Karpas-422 (cell line): ENCODE measurements around the gene CDON. TPM values are rescaled to one million over a fixed set of nuclear protein-coding genes. Genes with fewer than 3 reads are reported as not detected.

Experiments
- DNase-seq: peaks from one replicate; pipeline ENCODE4 v3.0.0-alpha.2; 2015
- H2AFZ ChIP-seq: fragments of 200-600 bp; sonication (generic); 2 replicates; pipeline ENCODE4 v1.6.1; 2014; ENCODE audit warnings: antibody characterized with exemption, low read length, mixed read lengths
- H3K27ac ChIP-seq: fragments of 200-600 bp; sonication (generic); 2 replicates; pipeline ENCODE4 v1.5.1; 2014; ENCODE audit warnings: mild to moderate bottlenecking, low read length, moderate library complexity
- H3K27me3 ChIP-seq: fragments of 200-600 bp; sonication (generic); 2 replicates; pipeline ENCODE4 v1.6.1; 2014; ENCODE audit warnings: low read length, mixed read lengths
- H3K36me3 ChIP-seq: fragments of 200-600 bp; sonication (generic); 2 replicates; pipeline ENCODE4 v1.6.1; 2014; ENCODE audit warnings: low read length, mixed read lengths; ENCODE audit not compliant: insufficient read depth
- H3K4me1 ChIP-seq: fragments of 200-600 bp; sonication (generic); 2 replicates; pipeline ENCODE4 v1.6.1; 2014; ENCODE audit warnings: mild to moderate bottlenecking, low read length, mixed read lengths
- H3K4me2 ChIP-seq: fragments of 200-600 bp; sonication (generic); 2 replicates; pipeline ENCODE4 v1.6.1; 2014; ENCODE audit warnings: low read length, low read depth, mild to moderate bottlenecking; ENCODE audit not compliant: poor library complexity, severe bottlenecking
- H3K4me3 ChIP-seq: fragments of 200-600 bp; sonication (generic); 2 replicates; pipeline ENCODE4 v1.5.1; 2014; ENCODE audit warnings: mild to moderate bottlenecking, antibody characterized with exemption, low read length, mixed read lengths
- H3K79me2 ChIP-seq: fragments of 200-600 bp; sonication (generic); 2 replicates; pipeline ENCODE4 v1.6.1; 2014; ENCODE audit warnings: mild to moderate bottlenecking, low read length, mixed read lengths
- H3K9ac ChIP-seq: fragments of 200-600 bp; sonication (generic); 2 replicates; pipeline ENCODE4 v1.6.0; 2014; ENCODE audit warnings: low read length
- H3K9me2 ChIP-seq: fragments of 200-600 bp; sonication (generic), shearing (Covaris generic); replicated peaks from 2 replicates; pipeline ENCODE4 v1.6.0; 2014; ENCODE audit warnings: mild to moderate bottlenecking, low read length, moderate library complexity; ENCODE audit not compliant: insufficient read depth
- H3K9me3 ChIP-seq: fragments of 300-700, 200-600 bp; sonication (generic); 2 replicates; pipeline ENCODE4 v1.6.1; 2014; ENCODE audit warnings: low read length, mixed read lengths
- H4K20me1 ChIP-seq: fragments of 200-600 bp; sonication (generic); 2 replicates; pipeline ENCODE4 v1.6.1; 2014; ENCODE audit warnings: mild to moderate bottlenecking, antibody characterized with exemption, low read length, low read depth; ENCODE audit not compliant: insufficient read depth
- total RNA-seq: library from RNA; depleted of rRNA; stranded (reverse); fragments of >200 nt; shearing (Covaris generic); gene quantifications from 2 replicates; pipeline ENCODE4 v1.2.3, GENCODE V29; 2014; ENCODE audit warnings: low replicate concordance; rRNA removed

The CDON gene
- 0.36 and 2.1 TPM in 2 replicates for total RNA-seq

GRCh38 chr11:126062679-126063506 lies at the start of gene CDON:
Gene CDON (minus strand): TSS chr11:126062866. CDS start chr11:126023476, 39,390 bp downstream.
- H3K9me3 ChIP-seq, result no peaks in the 10 kb centered on the region
- peak; percentile 91 for DNase-seq
- peak within 1 kb of the TSS; percentile 63 for H3K9ac ChIP-seq
- H3K4me1 ChIP-seq, result peaks cover 8% of the 10 kb centered on the region
- no peaks in the 10 kb centered on the region for H4K20me1 ChIP-seq
- H3K79me2 ChIP-seq, result no peaks in the 10 kb centered on the region
- H3K36me3 ChIP-seq, result no peaks in the 10 kb centered on the region
- H3K4me3 ChIP-seq, result peak within 1 kb of the TSS; percentile 57
- H3K27me3 ChIP-seq, result no peaks in the 10 kb centered on the region
- no peaks in the 10 kb centered on the region for H3K9me2 ChIP-seq
- H3K27ac ChIP-seq, result no peak within 1 kb of the TSS
- H3K4me2 ChIP-seq, result peak within 1 kb of the TSS; percentile 67
- peak within 1 kb of the TSS; percentile 43; the same call in 1 of the 2 replicates for H2AFZ ChIP-seq

GRCh38 chr11:126111458-126112116 lies 48.9 kb upstream of the CDON start:
- H3K9me2 ChIP-seq, result no peaks in the 10 kb centered on the region
- no peaks in the 10 kb centered on the region for H3K79me2 ChIP-seq
- no peaks in the 10 kb centered on the region for H3K36me3 ChIP-seq
- no peak overlapping the region for H3K27ac ChIP-seq
- no peak overlapping the region for H3K4me3 ChIP-seq
- H3K9me3 ChIP-seq, result no peaks in the 10 kb centered on the region
- no peaks in the 10 kb centered on the region for H4K20me1 ChIP-seq
- H3K4me1 ChIP-seq, result peaks cover 16% of the 10 kb centered on the region
- no peak overlapping the region for H3K9ac ChIP-seq
- H3K27me3 ChIP-seq, result no peaks in the 10 kb centered on the region
- H2AFZ ChIP-seq, result no peak overlapping the region
- no peak for DNase-seq
- no peak overlapping the region for H3K4me2 ChIP-seq

GRCh38 chr11:126109941-126110731 lies 47.5 kb upstream of the CDON start:
- H3K9me2 ChIP-seq, result no peaks in the 10 kb centered on the region
- H3K4me2 ChIP-seq, result no peak overlapping the region
- no peaks in the 10 kb centered on the region for H3K9me3 ChIP-seq
- H3K79me2 ChIP-seq, result no peaks in the 10 kb centered on the region
- no peak overlapping the region for H3K27ac ChIP-seq
- no peaks in the 10 kb centered on the region for H4K20me1 ChIP-seq
- peaks cover 24% of the 10 kb centered on the region for H3K4me1 ChIP-seq
- H3K4me3 ChIP-seq, result no peak overlapping the region
- no peak overlapping the region for H2AFZ ChIP-seq
- no peaks in the 10 kb centered on the region for H3K27me3 ChIP-seq
- no peaks in the 10 kb centered on the region for H3K36me3 ChIP-seq
- H3K9ac ChIP-seq, result no peak overlapping the region
- DNase-seq, result no peak

- Histone ChIP-seq H3K27ac (no peak overlapping the region), H3K4me1 (peaks cover 45% of the 10 kb centered on the region), H3K9me2 (no peaks in the 10 kb centered on the region), H3K4me3 (no peak overlapping the region), H3K79me2 (no peaks in the 10 kb centered on the region), H3K4me2 (no peak overlapping the region), H3K9me3 (no peaks in the 10 kb centered on the region), H4K20me1 (no peaks in the 10 kb centered on the region), H3K9ac (no peak overlapping the region), H2AFZ (no peak overlapping the region), H3K27me3 (no peaks in the 10 kb centered on the region), H3K36me3 (no peaks in the 10 kb centered on the region)
- no peak for DNase-seq
These were observed 44.1 kb upstream of the CDON start for GRCh38 chr11:126106594-126107328.

GRCh38 chr11:126105748-126106080 lies 43.0 kb upstream of the CDON start:
- Histone ChIP-seq H2AFZ (no peak overlapping the region), H3K79me2 (no peaks in the 10 kb centered on the region), H3K27ac (peak overlapping the region; percentile 93), H3K4me3 (peak overlapping the region; percentile 41; the same call in 1 of the 2 replicates), H3K9me3 (no peaks in the 10 kb centered on the region), H3K9ac (peak overlapping the region; percentile 46; the same call in 1 of the 2 replicates), H3K9me2 (no peaks in the 10 kb centered on the region), H3K4me1 (peaks cover 45% of the 10 kb centered on the region), H4K20me1 (no peaks in the 10 kb centered on the region), H3K4me2 (peak overlapping the region; percentile 81), H3K27me3 (no peaks in the 10 kb centered on the region), H3K36me3 (no peaks in the 10 kb centered on the region)
- DNase-seq, result no peak

- DNase-seq, result peak; percentile 88
- no peaks in the 10 kb centered on the region for H4K20me1 ChIP-seq
- no peaks in the 10 kb centered on the region for H3K79me2 ChIP-seq
- H3K9me3 ChIP-seq, result no peaks in the 10 kb centered on the region
- H3K36me3 ChIP-seq, result no peaks in the 10 kb centered on the region
- H3K27me3 ChIP-seq, result no peaks in the 10 kb centered on the region
- H3K9me2 ChIP-seq, result no peaks in the 10 kb centered on the region
- no peak overlapping the region for H2AFZ ChIP-seq
- H3K4me3 ChIP-seq, result peak overlapping the region; percentile 60
- H3K9ac ChIP-seq, result peak overlapping the region; percentile 53; the same call in 1 of the 2 replicates
- peak overlapping the region; percentile 81 for H3K4me2 ChIP-seq
- peaks cover 50% of the 10 kb centered on the region for H3K4me1 ChIP-seq
- peak overlapping the region; percentile 93 for H3K27ac ChIP-seq
These were observed 42.5 kb upstream of the CDON start for GRCh38 chr11:126105022-126105747.

GRCh38 chr11:126104420-126104819 lies 41.8 kb upstream of the CDON start:
- Histone ChIP-seq H4K20me1 (no peaks in the 10 kb centered on the region), H3K9me2 (no peaks in the 10 kb centered on the region), H2AFZ (no peak overlapping the region), H3K27ac (peak overlapping the region; percentile 93), H3K4me3 (peak overlapping the region; percentile 60), H3K36me3 (no peaks in the 10 kb centered on the region), H3K9ac (peak overlapping the region; percentile 53; the same call in 1 of the 2 replicates), H3K27me3 (no peaks in the 10 kb centered on the region), H3K9me3 (no peaks in the 10 kb centered on the region), H3K4me2 (peak overlapping the region; percentile 81), H3K79me2 (no peaks in the 10 kb centered on the region), H3K4me1 (peaks cover 55% of the 10 kb centered on the region)
- peak; percentile 64 for DNase-seq
